GM12875 (cell line): ENCODE data around the gene CFAP92.
A peak's percentile ranks its signal among the peaks of the same experiment; 100 is the strongest.

Source experiments
- H3K4me3 ChIP-seq: one replicate; pipeline ENCODE4 v1.5.1; 2011; ENCODE audit warnings: low read depth, low read length, control low read depth
- CTCF ChIP-seq: IDR thresholded peaks from 2 replicates; pipeline ENCODE4 v1.5.1; 2011; ENCODE audit warnings: low read depth, mild to moderate bottlenecking, control low read depth, inconsistent platforms, low read length, moderate library complexity, borderline replicate concordance; ENCODE audit not compliant: insufficient read depth

Gene CFAP92

DNA sequence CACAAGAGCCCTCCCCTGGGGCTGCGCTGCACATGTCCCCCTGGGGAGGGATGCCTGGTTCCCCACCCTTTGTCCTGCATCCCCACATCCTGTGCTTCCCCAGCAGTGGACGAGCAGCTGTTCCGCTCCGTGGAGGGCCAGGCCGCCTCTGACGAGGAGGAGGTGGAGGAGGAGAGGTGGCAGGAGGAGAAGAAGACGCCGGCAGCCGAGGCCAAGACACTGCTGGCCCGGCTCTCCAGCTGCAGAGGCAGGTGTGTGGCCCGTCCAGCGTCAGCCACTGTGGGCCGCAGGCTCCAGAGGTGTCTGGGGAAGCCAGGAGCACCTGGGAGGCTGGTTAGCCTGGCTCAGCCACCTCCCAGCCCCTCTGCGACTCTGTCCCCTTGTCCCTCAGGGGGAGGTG is 38.8 kb upstream of the CFAP92 start:
- H3K4me3 ChIP-seq = no peak overlapping the region
- no peak for TF ChIP-seq CTCF

GRCh38 chr3:129031476-129032215 is 37.8 kb upstream of the CFAP92 start:
- H3K4me3 ChIP-seq = no peak overlapping the region
- TF ChIP-seq CTCF = no peak

- H3K4me3 ChIP-seq = no peak overlapping the region
- no peak for TF ChIP-seq CTCF
Observed at GRCh38 chr3:129030611-129031010, 36.7 kb upstream of the CFAP92 start.

DNA sequence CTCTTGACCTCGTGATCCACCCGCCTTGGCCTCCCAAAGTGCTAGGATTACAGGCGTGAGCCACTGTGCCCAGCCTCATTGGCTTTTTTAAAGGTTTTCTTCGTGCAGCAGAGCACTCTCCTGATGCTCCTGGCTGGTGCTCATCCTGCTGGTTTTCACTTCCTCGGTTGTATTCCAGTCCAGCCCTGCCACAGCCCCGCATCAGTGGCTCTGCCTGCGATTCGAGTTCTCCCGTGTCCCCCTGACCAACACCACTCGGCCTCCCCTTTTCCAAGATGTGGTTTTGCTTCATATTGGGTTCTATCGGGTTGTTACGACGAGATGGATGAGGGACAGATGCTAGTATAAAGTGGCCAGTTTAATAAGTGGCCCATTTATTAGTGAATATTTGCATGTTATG is 35.0 kb upstream of the CFAP92 start:
- TF ChIP-seq CTCF = no peak
- no peak overlapping the region for H3K4me3 ChIP-seq

GRCh38 chr3:129027544-129027880 is 33.6 kb upstream of the CFAP92 start:
- peak overlapping the region; percentile 54 for H3K4me3 ChIP-seq
- no peak for TF ChIP-seq CTCF

DNA sequence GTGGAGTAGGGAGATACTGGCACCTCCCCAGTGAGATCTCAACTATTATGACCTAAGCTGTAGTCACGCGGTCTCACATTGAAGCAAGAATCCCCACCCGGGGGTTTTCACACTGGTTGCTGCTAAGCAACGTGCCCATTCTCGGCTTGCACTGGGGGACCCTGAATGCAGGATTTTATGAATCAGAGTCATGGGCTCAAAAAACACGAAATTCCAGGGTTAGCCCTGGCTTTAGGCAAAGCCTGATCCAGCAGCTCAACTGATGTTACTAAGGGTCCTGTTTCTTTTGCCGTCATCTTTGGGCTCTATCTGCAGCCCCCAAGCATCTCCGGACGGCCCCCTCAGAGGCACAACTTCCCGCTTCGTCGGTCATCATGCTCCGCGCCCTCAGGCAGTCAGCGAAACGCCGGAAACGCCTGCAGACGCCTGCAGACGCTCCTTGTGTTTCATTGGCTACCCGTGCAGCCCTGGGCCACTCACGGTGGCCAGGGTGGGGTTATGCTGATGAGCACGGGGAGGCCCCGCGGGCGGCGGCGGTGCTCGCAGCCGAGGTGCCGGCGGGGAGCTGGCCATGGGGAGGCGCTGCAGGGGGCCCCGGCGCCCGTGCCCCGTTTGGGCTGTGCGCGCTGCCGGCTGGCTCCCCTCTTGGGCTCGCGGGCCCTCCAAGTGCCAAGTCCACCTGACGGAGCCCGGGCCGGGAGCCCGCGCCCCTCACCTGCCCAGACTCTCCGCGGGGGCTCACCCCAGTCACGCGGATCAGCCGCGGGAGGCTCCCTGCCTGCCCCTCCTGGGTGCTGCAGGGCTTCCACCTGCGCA is 33.1 kb upstream of the CFAP92 start:
- H3K4me3 ChIP-seq = peak overlapping the region; percentile 54
- peak; percentile 83 for TF ChIP-seq CTCF

DNA sequence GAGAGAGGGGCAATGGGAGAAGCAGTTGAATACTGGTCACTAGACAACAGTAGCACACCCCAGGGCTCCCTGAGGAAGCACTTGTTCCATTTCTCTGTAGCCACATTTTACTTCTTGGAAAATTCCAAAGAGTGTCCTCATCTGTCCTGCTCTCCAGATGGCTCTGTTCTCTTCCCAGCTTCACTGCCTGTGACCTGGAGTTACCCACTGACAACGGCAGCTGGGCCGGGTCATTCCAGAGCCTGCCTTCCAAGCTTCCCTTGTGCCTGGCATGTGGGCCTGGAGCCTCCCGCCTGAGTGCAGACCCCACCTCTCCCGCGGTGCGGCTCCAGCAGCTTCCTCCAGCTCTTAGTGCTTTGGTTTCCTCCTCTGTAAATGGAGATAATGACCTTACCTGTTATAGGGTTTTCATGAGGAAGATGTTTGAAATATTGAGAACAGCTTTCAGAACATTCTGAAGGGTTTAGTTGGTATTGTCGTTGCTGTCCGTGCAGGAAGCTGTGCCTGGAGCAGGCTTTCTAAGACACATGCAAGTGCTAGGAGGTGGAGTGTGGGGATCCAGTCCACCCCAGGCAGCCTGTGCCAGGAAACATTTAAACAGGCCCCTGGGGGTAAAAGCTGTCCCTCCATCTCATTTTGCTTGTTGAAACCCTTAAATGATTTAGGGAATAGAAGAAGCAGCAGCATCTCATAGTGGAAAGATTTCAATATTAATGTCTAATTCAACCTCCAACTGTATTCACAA is 32.0 kb upstream of the CFAP92 start:
- H3K4me3 ChIP-seq = no peak overlapping the region
- TF ChIP-seq CTCF = no peak
